Testis (tissue), 3 donors: ENCODE results near the gene GAB2. TPM values are rescaled to one million over a fixed set of nuclear protein-coding genes. Genes with fewer than 3 reads are reported as not detected.

Source experiments
- DNase-seq: peaks from one replicate; pipeline ENCODE4 v3.0.0-alpha.2; 2019
- H3K27ac ChIP-seq, 2 donors: fragments of 200-600 bp; sonication (generic); one replicate each; pipeline ENCODE4 v1.5.1; 2019
- H3K27me3 ChIP-seq: fragments of 200-600 bp; sonication (generic); one replicate; pipeline ENCODE4 v1.5.1; 2019
- H3K36me3 ChIP-seq: fragments of 200-600 bp; sonication (generic); one replicate; pipeline ENCODE4 v1.5.1; 2017; ENCODE audit warnings: low read depth; ENCODE audit errors: missing control alignments
- H3K4me1 ChIP-seq: fragments of 200-600 bp; sonication (generic); one replicate; pipeline ENCODE4 v1.5.1; 2019
- H3K4me3 ChIP-seq, 2 donors: fragments of 200-600 bp; sonication (generic); one replicate each; pipeline ENCODE4 v1.5.1; 2017 to 2019
- H3K9me3 ChIP-seq: fragments of 200-600 bp; sonication (generic); one replicate; pipeline ENCODE4 v1.5.1; 2017
- CTCF ChIP-seq, 3 experiments: fragments of 450-650 bp in 2 of 3; fragments of 200-600 bp in 1 of 3; sonication (generic) in 1 of 3; IDR thresholded peaks; one replicate each; pipeline ENCODE4 v1.5.1; 2016 to 2019; ENCODE audit warnings: antibody characterized with exemption in 3 of 3, mild to moderate bottlenecking in 2 of 3, moderate library complexity in 1 of 3
- POLR2A ChIP-seq: fragments of 450-650 bp; IDR thresholded peaks from one replicate; pipeline ENCODE4 v1.6.1; 2017; ENCODE audit warnings: antibody characterized with exemption, mild to moderate bottlenecking, moderate library complexity
- WGBS, 2 donors: methylation state at CpG; one replicate each; pipeline ENCODE4 v1.1.5; 2018; 5-methylcytosine and 5-hydroxymethylcytosine counted together
- intact Hi-C: fragments of 100-400 bp; cut with DNase I; formaldehyde crosslinking; loops from one replicate; pipeline ENCODE4 v1.15.1; 2023; ENCODE audit warnings: low total_unique reads
- polyA plus RNA-seq: library from polyadenylated mRNA; stranded (reverse); fragments of 350-450 nt; fragmentation: Illumina TruSeq; extraction: RNeasy Lipid Tissue Mini Kit (QIAGEN cat#74804); gene quantifications from one replicate; pipeline ENCODE4 v1.2.3, GENCODE V29; 2014; ENCODE audit warnings: low read depth, low replicate concordance; ENCODE audit not compliant: insufficient read depth
- total RNA-seq, 2 donors: library from RNA; depleted of rRNA; stranded (reverse); fragments of >200 nt; gene quantifications; one replicate each; pipeline ENCODE4 v1.2.3, GENCODE V29; 2016

GAB2 gene
- total and polyA plus RNA-seq, 3 donors from 2014 or later = 9.2 to 14.3 (median 10.9) TPM

GRCh38 chr11:78399136-78399535 is 18.5 kb downstream of the GAB2 start:
- WGBS, 2 donors = 83 to 85% methylated on average over 4 of the region's 4 CpGs
- intact Hi-C loops = no loop called here
- Histone ChIP-seq H3K9me3 (no peaks in the 10 kb centered on the region), H3K36me3 (no peaks in the 10 kb centered on the region), H3K4me1 (peaks cover 7% of the 10 kb centered on the region), H3K27me3 (no peaks in the 10 kb centered on the region), H3K4me3 (no peak overlapping the region), H3K27ac (no peak overlapping the region)
- no peak for DNase-seq
- TF ChIP-seq POLR2A (no peak), CTCF (IDR thresholded peaks at IDR 0.05) (no peak)

- H3K4me3 ChIP-seq = no peak overlapping the region
- H3K4me1 ChIP-seq = peaks cover 7% of the 10 kb centered on the region
- intact Hi-C loops = no loop called here
- TF ChIP-seq POLR2A (no peak), CTCF (IDR thresholded peaks at IDR 0.05) (no peak)
- H3K27ac ChIP-seq = no peak overlapping the region
- WGBS, 2 donors = 40 to 42% methylated on average over 1 of the region's 1 CpG
- no peak for DNase-seq
- H3K36me3 ChIP-seq = no peaks in the 10 kb centered on the region
- H3K9me3 ChIP-seq = no peaks in the 10 kb centered on the region
- no peaks in the 10 kb centered on the region for H3K27me3 ChIP-seq
Measured at GRCh38 chr11:78398715-78399114, 18.9 kb downstream of the GAB2 start.

- H3K27me3 ChIP-seq = no peaks in the 10 kb centered on the region
- intact Hi-C loops = no loop called here
- no peak overlapping the region for H3K27ac ChIP-seq
- DNase-seq = no peak
- TF ChIP-seq POLR2A (no peak), CTCF (IDR thresholded peaks at IDR 0.05) (no peak)
- 85 to 89% methylated on average over 3 of the region's 3 CpGs for WGBS, 2 donors
- H3K36me3 ChIP-seq = no peaks in the 10 kb centered on the region
- no peak overlapping the region for H3K4me3 ChIP-seq
- no peaks in the 10 kb centered on the region for H3K9me3 ChIP-seq
- H3K4me1 ChIP-seq = peaks cover 13% of the 10 kb centered on the region
Measured at GRCh38 chr11:78397398-78397797, 20.2 kb downstream of the GAB2 start.

GRCh38 chr11:78395597-78395996 is 22.0 kb downstream of the GAB2 start:
- H3K36me3 ChIP-seq = no peaks in the 10 kb centered on the region
- intact Hi-C loops = no loop called here
- no peak for TF ChIP-seq CTCF (IDR thresholded peaks at IDR 0.05)
- TF ChIP-seq POLR2A = no peak

GRCh38 chr11:78392854-78393253 is 24.8 kb downstream of the GAB2 start:
- Histone ChIP-seq H3K4me3 (no peak overlapping the region), H3K27ac (no peak overlapping the region), H3K4me1 (peaks cover 6% of the 10 kb centered on the region), H3K9me3 (no peaks in the 10 kb centered on the region), H3K27me3 (no peaks in the 10 kb centered on the region), H3K36me3 (no peaks in the 10 kb centered on the region)
- intact Hi-C loops = no loop called here
- no peak for DNase-seq
- TF ChIP-seq POLR2A (no peak), CTCF (IDR thresholded peaks at IDR 0.05) (no peak)
- 43 to 68% methylated on average over 2 of the region's 2 CpGs for WGBS, 2 donors

More at GRCh38 chr11:78395597-78395996, 22.0 kb downstream of the GAB2 start:
- no peak for DNase-seq
- Histone ChIP-seq H3K9me3 (no peaks in the 10 kb centered on the region), H3K27ac (no peak overlapping the region), H3K27me3 (no peaks in the 10 kb centered on the region), H3K4me3 (no peak overlapping the region), H3K4me1 (peaks cover 6% of the 10 kb centered on the region)
- 77 to 79% methylated on average over 1 of the region's 1 CpG for WGBS, 2 donors
